ENCODE data around the gene MRPL4.

Gene MRPL4

DNA sequence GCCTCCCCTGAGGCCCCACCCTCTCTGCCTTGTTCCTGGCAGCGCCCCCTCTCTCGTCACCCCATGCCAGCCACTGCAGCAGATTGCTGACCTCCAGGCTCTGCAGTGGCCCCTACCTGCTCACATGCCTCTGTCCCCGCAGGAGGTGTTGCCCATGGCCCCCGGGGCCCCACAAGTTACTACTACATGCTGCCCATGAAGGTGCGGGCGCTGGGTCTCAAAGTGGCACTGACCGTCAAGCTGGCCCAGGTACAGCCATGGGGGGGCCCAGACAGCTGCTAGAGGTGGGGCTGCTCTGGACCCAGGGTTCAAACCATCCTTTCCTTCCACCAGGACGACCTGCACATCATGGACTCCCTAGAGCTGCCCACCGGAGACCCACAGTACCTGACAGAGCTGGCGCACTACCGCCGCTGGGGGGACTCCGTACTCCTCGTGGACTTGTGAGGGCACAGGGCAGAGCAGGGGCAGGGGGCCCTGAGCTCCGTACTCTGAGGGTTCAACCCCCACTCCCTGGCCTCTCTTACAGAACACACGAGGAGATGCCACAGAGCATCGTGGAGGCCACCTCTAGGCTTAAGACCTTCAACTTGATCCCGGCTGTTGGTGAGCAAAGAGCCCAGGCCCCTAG is 6.2 kb downstream of the MRPL4 start:
- no peak overlapping the region for H3K18ac ChIP-seq (ENCODE audit: low read length)
- H3K79me1 ChIP-seq (ENCODE audit: low read length), result no peaks in the 10 kb centered on the region
- no peaks in the 10 kb centered on the region for H3K27me3 ChIP-seq (ENCODE audit: insufficient read depth, low read length, poor library complexity)
- no peak overlapping the region for H4K5ac ChIP-seq (ENCODE audit: low read length)
- no peak overlapping the region for H3K56ac ChIP-seq (ENCODE audit: low read length)
- DNase-seq, result no peak
- no peak overlapping the region for H2BK15ac ChIP-seq (replicated peaks; ENCODE audit: low read depth)
- H3K36me3 ChIP-seq (ENCODE audit: control insufficient read depth, insufficient read depth, low read length), result peaks cover 5% of the 10 kb centered on the region
- H3K4me2 ChIP-seq (ENCODE audit: low read length), result no peak overlapping the region
- no CpG with 5 or more reads among the region's 18 CpGs for WGBS (ENCODE audit: extremely low coverage, insufficient coverage, low lambda C conversion rate)
- H3K79me2 ChIP-seq (ENCODE audit: control insufficient read depth, insufficient read depth, low read length), result no peaks in the 10 kb centered on the region
- no peak overlapping the region for H2AK5ac ChIP-seq (ENCODE audit: low read length)
- H3K4me3 ChIP-seq (ENCODE audit: low read length), result no peak overlapping the region
- H2BK5ac ChIP-seq (ENCODE audit: low read length), result no peak overlapping the region
- no peak overlapping the region for H4K8ac ChIP-seq (ENCODE audit: low read depth, low read length)
- no peak overlapping the region for H3K4ac ChIP-seq (ENCODE audit: low read depth, low read length)
- H2BK120ac ChIP-seq (ENCODE audit: low read depth, low read length), result no peak overlapping the region
- H3K4me1 ChIP-seq (ENCODE audit: control insufficient read depth, low read depth, low read length), result no peaks in the 10 kb centered on the region
- H3K27ac ChIP-seq (ENCODE audit: low read depth, low read length), result no peak overlapping the region
- H3K23ac ChIP-seq (ENCODE audit: low read length), result no peak overlapping the region
- H3K9ac ChIP-seq (ENCODE audit: low read length), result no peak overlapping the region

DNA sequence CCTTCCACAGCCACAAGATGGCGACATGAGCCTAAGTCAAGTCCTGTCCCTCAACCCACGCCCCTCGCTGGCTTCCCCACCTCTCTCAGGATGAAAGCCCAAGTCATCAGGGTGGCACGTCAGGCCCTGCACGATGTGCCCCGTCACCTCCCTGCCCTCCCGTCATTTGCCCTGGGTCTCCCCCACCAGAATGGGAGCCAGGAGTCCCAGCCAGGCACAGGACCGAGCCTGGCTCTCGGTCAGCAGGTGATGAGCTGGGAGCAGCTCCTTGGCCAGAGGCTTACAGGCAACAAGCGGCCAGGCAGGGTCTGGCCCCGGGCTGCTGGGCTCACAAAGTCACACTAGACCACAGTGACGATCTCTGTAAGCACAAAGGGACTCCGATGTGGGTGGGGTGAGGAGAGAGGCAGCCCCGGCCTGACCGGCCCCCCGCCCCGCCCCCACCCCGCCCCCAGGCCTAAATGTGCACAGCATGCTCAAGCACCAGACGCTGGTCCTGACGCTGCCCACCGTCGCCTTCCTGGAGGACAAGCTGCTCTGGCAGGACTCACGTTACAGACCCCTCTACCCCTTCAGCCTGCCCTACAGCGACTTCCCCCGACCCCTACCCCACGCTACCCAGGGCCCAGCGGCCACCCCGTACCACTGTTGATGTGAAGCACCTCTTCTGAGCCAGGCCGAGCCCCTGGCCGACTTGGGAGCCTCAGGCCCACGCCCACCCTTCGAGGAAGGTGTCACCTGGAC is 7.3 kb downstream of the MRPL4 start:
- Histone ChIP-seq H3K36me3 (ENCODE audit: control insufficient read depth, insufficient read depth, low read length) (peaks cover 5% of the 10 kb centered on the region), H3K27ac (ENCODE audit: low read depth, low read length) (no peak overlapping the region), H2BK120ac (ENCODE audit: low read depth, low read length) (no peak overlapping the region), H4K5ac (ENCODE audit: low read length) (no peak overlapping the region), H4K8ac (ENCODE audit: low read depth, low read length) (no peak overlapping the region), H2BK15ac (replicated peaks; ENCODE audit: low read depth) (no peak overlapping the region), H3K18ac (ENCODE audit: low read length) (no peak overlapping the region), H2AK5ac (ENCODE audit: low read length) (no peak overlapping the region), H3K27me3 (ENCODE audit: insufficient read depth, low read length, poor library complexity) (no peaks in the 10 kb centered on the region), H3K4me2 (ENCODE audit: low read length) (no peak overlapping the region), H3K9ac (ENCODE audit: low read length) (no peak overlapping the region), H3K4me3 (ENCODE audit: low read length) (no peak overlapping the region), H3K4ac (ENCODE audit: low read depth, low read length) (no peak overlapping the region), H3K79me1 (ENCODE audit: low read length) (no peaks in the 10 kb centered on the region), H3K79me2 (ENCODE audit: control insufficient read depth, insufficient read depth, low read length) (no peaks in the 10 kb centered on the region), H2BK5ac (ENCODE audit: low read length) (no peak overlapping the region), H3K56ac (ENCODE audit: low read length) (no peak overlapping the region), H3K23ac (ENCODE audit: low read length) (no peak overlapping the region), H3K4me1 (ENCODE audit: control insufficient read depth, low read depth, low read length) (no peaks in the 10 kb centered on the region)
- no CpG with 5 or more reads among the region's 32 CpGs for WGBS (ENCODE audit: extremely low coverage, insufficient coverage, low lambda C conversion rate)
- DNase-seq, result peak; percentile 95

DNA sequence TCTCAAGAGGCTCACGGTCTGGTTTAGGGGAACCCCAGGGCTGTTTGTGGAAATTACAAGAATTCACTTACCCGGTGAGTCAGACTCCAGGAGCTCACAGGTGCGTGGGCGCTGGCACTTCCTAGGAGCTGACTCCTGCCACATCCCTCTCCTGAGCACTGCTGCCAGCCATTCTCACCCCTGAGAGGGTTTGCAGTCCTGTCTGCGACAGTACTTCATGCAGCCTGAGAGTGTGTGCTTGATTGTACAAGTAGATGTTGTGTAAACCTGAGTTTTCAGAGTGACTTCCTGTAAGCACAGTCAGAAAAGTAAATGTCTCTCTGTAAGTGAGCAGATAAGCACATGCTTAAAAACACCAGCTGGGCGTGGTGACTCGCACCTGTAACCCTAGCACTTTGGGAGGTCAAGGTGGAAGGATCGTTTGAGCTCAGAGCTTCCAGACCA is 8.1 kb downstream of the MRPL4 start:
- no peaks in the 10 kb centered on the region for H3K79me1 ChIP-seq (ENCODE audit: low read length)
- no peaks in the 10 kb centered on the region for H3K27me3 ChIP-seq (ENCODE audit: insufficient read depth, low read length, poor library complexity)
- H3K4me2 ChIP-seq (ENCODE audit: low read length), result no peak overlapping the region
- no peak overlapping the region for H4K5ac ChIP-seq (ENCODE audit: low read length)
- WGBS (ENCODE audit: extremely low coverage, insufficient coverage, low lambda C conversion rate), result no CpG with 5 or more reads among the region's 8 CpGs
- H3K4me3 ChIP-seq (ENCODE audit: low read length), result no peak overlapping the region
- no peak overlapping the region for H3K18ac ChIP-seq (ENCODE audit: low read length)
- no peak overlapping the region for H2BK120ac ChIP-seq (ENCODE audit: low read depth, low read length)
- H3K79me2 ChIP-seq (ENCODE audit: control insufficient read depth, insufficient read depth, low read length), result no peaks in the 10 kb centered on the region
- H3K4ac ChIP-seq (ENCODE audit: low read depth, low read length), result no peak overlapping the region
- H3K56ac ChIP-seq (ENCODE audit: low read length), result no peak overlapping the region
- H2BK15ac ChIP-seq (replicated peaks; ENCODE audit: low read depth), result no peak overlapping the region
- no peak overlapping the region for H4K8ac ChIP-seq (ENCODE audit: low read depth, low read length)
- no peak for DNase-seq
- no peak overlapping the region for H3K23ac ChIP-seq (ENCODE audit: low read length)
- H3K9ac ChIP-seq (ENCODE audit: low read length), result no peak overlapping the region
- H3K36me3 ChIP-seq (ENCODE audit: control insufficient read depth, insufficient read depth, low read length), result peaks cover 5% of the 10 kb centered on the region
- H3K4me1 ChIP-seq (ENCODE audit: control insufficient read depth, low read depth, low read length), result no peaks in the 10 kb centered on the region
- H2BK5ac ChIP-seq (ENCODE audit: low read length), result no peak overlapping the region
- H2AK5ac ChIP-seq (ENCODE audit: low read length), result no peak overlapping the region
- no peak overlapping the region for H3K27ac ChIP-seq (ENCODE audit: low read depth, low read length)

DNA sequence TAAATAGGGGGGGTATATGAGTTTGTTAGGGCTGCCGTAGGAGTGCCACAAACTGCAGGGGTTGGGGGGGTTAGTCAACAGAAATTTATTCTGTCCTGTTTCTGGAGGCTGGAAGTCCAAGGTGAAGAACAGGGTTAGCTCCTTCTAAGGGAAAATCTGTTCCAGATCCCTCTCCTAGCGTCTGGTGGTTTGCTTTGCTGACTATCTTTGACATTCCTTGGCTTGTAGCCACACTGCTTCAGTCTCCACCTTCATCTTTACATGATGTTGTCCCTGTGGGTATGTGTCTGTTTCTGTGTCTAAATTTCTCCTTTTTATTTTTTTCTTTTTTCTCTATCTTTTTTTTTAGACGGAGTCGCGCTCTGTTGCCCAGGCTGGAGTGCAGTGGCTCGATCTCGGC is 10.8 kb downstream of the MRPL4 start:
- no peak overlapping the region for H3K9ac ChIP-seq (ENCODE audit: low read length)
- no peak overlapping the region for H3K4me3 ChIP-seq (ENCODE audit: low read length)
- no peaks in the 10 kb centered on the region for H3K79me2 ChIP-seq (ENCODE audit: control insufficient read depth, insufficient read depth, low read length)
- no peaks in the 10 kb centered on the region for H3K4me1 ChIP-seq (ENCODE audit: control insufficient read depth, low read depth, low read length)
- H3K27ac ChIP-seq (ENCODE audit: low read depth, low read length), result no peak overlapping the region
- no peaks in the 10 kb centered on the region for H3K36me3 ChIP-seq (ENCODE audit: control insufficient read depth, insufficient read depth, low read length)
- no peak overlapping the region for H4K5ac ChIP-seq (ENCODE audit: low read length)
- H3K79me1 ChIP-seq (ENCODE audit: low read length), result no peaks in the 10 kb centered on the region
- H3K27me3 ChIP-seq (ENCODE audit: insufficient read depth, low read length, poor library complexity), result no peaks in the 10 kb centered on the region
- no peak overlapping the region for H2AK5ac ChIP-seq (ENCODE audit: low read length)
- no peak for DNase-seq
- H4K8ac ChIP-seq (ENCODE audit: low read depth, low read length), result no peak overlapping the region
- no peak overlapping the region for H3K4me2 ChIP-seq (ENCODE audit: low read length)
- H2BK120ac ChIP-seq (ENCODE audit: low read depth, low read length), result no peak overlapping the region
- H3K23ac ChIP-seq (ENCODE audit: low read length), result no peak overlapping the region
- H3K18ac ChIP-seq (ENCODE audit: low read length), result no peak overlapping the region
- H2BK15ac ChIP-seq (replicated peaks; ENCODE audit: low read depth), result no peak overlapping the region
- no peak overlapping the region for H2BK5ac ChIP-seq (ENCODE audit: low read length)
- no peak overlapping the region for H3K4ac ChIP-seq (ENCODE audit: low read depth, low read length)
- H3K56ac ChIP-seq (ENCODE audit: low read length), result no peak overlapping the region
- 100% methylated on average over 1 of the region's 7 CpGs for WGBS (ENCODE audit: extremely low coverage, insufficient coverage, low lambda C conversion rate)

DNA sequence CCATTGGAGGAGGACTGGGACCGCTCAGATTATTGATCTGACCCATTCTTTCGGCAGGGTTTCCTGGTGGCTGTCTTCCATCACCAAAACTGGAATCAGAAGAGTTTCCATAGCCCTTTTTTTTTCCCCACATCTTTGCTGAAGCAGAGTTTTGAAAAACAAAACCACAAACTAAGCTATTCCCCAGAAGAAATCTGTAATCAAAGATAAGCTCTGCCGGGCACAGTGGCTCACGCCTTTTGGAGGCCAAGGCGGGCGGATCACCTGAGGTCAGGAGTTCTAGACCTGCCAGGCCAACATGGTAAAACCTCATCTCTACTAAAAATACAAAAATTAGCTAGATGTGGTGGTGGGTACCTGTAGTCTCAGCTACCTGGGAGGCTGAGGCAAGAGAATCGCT is 14.7 kb downstream of the MRPL4 start:
- no peaks in the 10 kb centered on the region for H3K36me3 ChIP-seq (ENCODE audit: control insufficient read depth, insufficient read depth, low read length)
- no CpG with 5 or more reads among the region's 7 CpGs for WGBS (ENCODE audit: extremely low coverage, insufficient coverage, low lambda C conversion rate)
- H3K79me2 ChIP-seq (ENCODE audit: control insufficient read depth, insufficient read depth, low read length), result no peaks in the 10 kb centered on the region
- DNase-seq, result no peak
- no peak overlapping the region for H4K8ac ChIP-seq (ENCODE audit: low read depth, low read length)
- H3K4ac ChIP-seq (ENCODE audit: low read depth, low read length), result no peak overlapping the region
- H3K9ac ChIP-seq (ENCODE audit: low read length), result no peak overlapping the region
- H2BK120ac ChIP-seq (ENCODE audit: low read depth, low read length), result no peak overlapping the region
- H3K18ac ChIP-seq (ENCODE audit: low read length), result no peak overlapping the region
- peaks cover 5% of the 10 kb centered on the region for H3K27me3 ChIP-seq (ENCODE audit: insufficient read depth, low read length, poor library complexity)
- H3K4me2 ChIP-seq (ENCODE audit: low read length), result no peak overlapping the region
- H2AK5ac ChIP-seq (ENCODE audit: low read length), result no peak overlapping the region
- no peak overlapping the region for H3K27ac ChIP-seq (ENCODE audit: low read depth, low read length)
- H2BK15ac ChIP-seq (replicated peaks; ENCODE audit: low read depth), result no peak overlapping the region
- H3K4me3 ChIP-seq (ENCODE audit: low read length), result no peak overlapping the region
- H3K79me1 ChIP-seq (ENCODE audit: low read length), result no peaks in the 10 kb centered on the region
- no peak overlapping the region for H4K5ac ChIP-seq (ENCODE audit: low read length)
- H3K4me1 ChIP-seq (ENCODE audit: control insufficient read depth, low read depth, low read length), result no peaks in the 10 kb centered on the region
- no peak overlapping the region for H3K23ac ChIP-seq (ENCODE audit: low read length)
- H2BK5ac ChIP-seq (ENCODE audit: low read length), result no peak overlapping the region
- no peak overlapping the region for H3K56ac ChIP-seq (ENCODE audit: low read length)
